Left ventricle myocardium inferior (tissue), 1 donor: Measurements from ENCODE around the gene HDDC3. TPM values are rescaled to one million over a fixed set of nuclear protein-coding genes. Genes with fewer than 3 reads are reported as not detected.
"Not testable (repeated sequence)": the region's sequence is repeated elsewhere in the genome, so short reads cannot be mapped to it uniquely, and the experiment has no call there.

Experiments used
- DNase-seq: peaks from one replicate; pipeline ENCODE4 v3.0.0-alpha.2; 2020
- H3K27ac ChIP-seq: fragments of 200-600 bp; replicated peaks from 2 replicates; pipeline ENCODE4 v1.8.0; 2021
- H3K27me3 ChIP-seq: fragments of 200-600 bp; 2 replicates; pipeline ENCODE4 v1.8.0; 2021; ENCODE audit warnings: low read depth
- H3K36me3 ChIP-seq: fragments of 200-600 bp; 2 replicates; pipeline ENCODE4 v1.8.0; 2021
- H3K4me1 ChIP-seq: fragments of 200-600 bp; 2 replicates; pipeline ENCODE4 v1.8.0; 2021
- H3K4me3 ChIP-seq: fragments of 200-600 bp; 2 replicates; pipeline ENCODE4 v1.8.0; 2021; ENCODE audit warnings: mild to moderate bottlenecking, moderate library complexity
- H3K9me3 ChIP-seq: fragments of 200-600 bp; replicated peaks from 2 replicates; pipeline ENCODE4 v1.8.0; 2021
- CTCF ChIP-seq: fragments of 200-600 bp; IDR thresholded peaks from 2 replicates; pipeline ENCODE4 v1.8.0; 2021; ENCODE audit warnings: antibody characterized with exemption, mild to moderate bottlenecking, borderline replicate concordance
- intact Hi-C: fragments of 100-400 bp; cut with micrococcal nuclease; formaldehyde crosslinking; loops from one replicate; pipeline ENCODE4 v1.11.0; 2022
- total RNA-seq: library from RNA; stranded (reverse); fragmentation: NEBNext Ultra II Directional; extraction: Animal tissue kit (Norgen Biotek cat#: 25700); gene quantifications from one replicate; pipeline ENCODE4 v1.2.1, GENCODE V29; 2021
- donor health status: DM: no; HTN: yes; CAD: no; lungs with severe emphysema.

HDDC3 gene
- total RNA-seq, 1 donor from 2014 or later, result 12.7 TPM

DNA sequence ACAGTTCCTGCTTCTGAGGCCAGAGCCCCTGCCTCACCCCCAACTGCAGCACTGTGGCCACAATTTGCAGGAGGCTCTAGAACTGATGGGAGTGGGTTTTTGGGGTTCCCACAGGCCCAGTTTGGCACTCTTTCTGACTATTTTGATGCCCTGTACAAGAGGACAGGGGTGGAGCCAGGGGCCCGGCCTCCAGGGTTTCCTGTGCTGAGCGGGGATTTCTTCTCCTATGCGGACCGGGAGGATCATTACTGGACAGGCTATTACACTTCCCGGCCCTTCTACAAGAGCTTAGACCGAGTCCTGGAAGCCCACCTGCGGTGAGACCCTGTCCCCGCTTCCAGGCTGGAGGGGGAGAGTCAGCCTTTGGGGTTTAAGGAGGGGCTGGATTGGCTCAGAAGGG lies 22.4 kb downstream of the HDDC3 start:
- peak overlapping the region; percentile 86 for H3K27ac ChIP-seq
- peaks cover 94% of the 10 kb centered on the region for H3K36me3 ChIP-seq
- no peak for DNase-seq
- H3K4me1 ChIP-seq, result peaks cover 58% of the 10 kb centered on the region
- H3K27me3 ChIP-seq, result no peaks in the 10 kb centered on the region
- H3K4me3 ChIP-seq, result no peak overlapping the region
- intact Hi-C loops, result no loop called here
- no peaks in the 10 kb centered on the region for H3K9me3 ChIP-seq
- TF ChIP-seq CTCF, result no peak

DNA sequence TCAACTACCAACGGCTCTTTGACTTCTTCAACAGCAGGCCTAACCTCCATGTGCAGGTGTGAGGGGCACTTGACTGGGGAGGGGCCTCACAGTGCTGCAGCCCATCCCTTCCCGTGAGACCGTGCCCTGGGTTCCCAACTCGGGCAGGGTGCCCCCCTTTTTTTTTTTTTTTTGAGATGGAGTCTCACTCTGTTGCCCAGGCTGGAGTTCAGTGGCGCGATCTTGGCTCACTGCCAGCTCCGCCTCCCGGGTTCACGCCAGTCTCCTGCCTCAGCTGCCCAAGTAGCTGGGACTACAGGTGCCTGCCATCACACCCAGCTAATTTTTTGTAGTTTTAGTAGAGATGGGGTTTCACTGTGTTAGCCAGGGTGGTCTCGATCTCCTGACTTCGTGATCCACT lies 22.9 kb downstream of the HDDC3 start:
- peak overlapping the region; percentile 86 for H3K27ac ChIP-seq
- DNase-seq, result not testable (repeated sequence)

DNA sequence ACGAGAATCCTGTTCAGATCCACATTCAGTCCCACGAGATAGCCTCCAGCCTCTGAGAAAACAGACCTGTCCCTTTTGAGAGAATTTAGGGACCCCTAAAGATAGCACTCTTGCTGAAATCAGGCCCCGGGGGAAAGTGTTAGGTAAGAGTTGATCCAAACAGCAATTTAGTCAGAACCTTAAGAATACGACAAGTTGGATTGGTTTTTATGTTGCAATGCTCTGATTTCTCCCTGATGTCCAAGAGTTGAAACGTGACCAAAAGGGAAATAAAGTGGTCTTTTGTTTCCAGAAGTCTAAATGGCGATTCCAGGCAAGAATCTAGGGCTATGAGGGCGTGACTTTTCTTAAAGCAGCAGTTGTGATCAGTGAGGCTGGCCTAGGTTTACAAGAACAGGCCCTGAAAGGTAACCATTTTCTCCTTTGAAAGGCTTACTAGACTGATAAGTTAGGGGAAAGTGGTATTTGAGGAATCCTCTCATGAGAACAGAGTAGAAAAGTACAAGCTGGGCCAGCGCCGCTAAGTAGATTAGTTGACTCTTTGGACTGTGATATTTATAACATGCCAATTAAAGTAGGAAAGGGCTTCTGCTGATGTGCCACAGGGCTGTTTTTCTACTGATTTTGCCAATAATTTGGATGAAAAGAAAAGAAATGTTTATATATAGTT lies 24.4 kb downstream of the HDDC3 start:
- H3K9me3 ChIP-seq, result no peaks in the 10 kb centered on the region
- H3K27me3 ChIP-seq, result no peaks in the 10 kb centered on the region
- peaks cover 72% of the 10 kb centered on the region for H3K4me1 ChIP-seq
- intact Hi-C loops, result no loop called here
- no peak for TF ChIP-seq CTCF
- DNase-seq, result no peak
- H3K4me3 ChIP-seq, result peak overlapping the region; percentile 1
- H3K27ac ChIP-seq, result peak overlapping the region; percentile 86
- peaks cover 79% of the 10 kb centered on the region for H3K36me3 ChIP-seq

More for the DNA sequence above, 22.9 kb downstream of the HDDC3 start:
- intact Hi-C loops, H3K4me3 ChIP-seq, H3K9me3 ChIP-seq, H3K27me3 ChIP-seq: not testable (repeated sequence)
- Histone ChIP-seq H3K36me3 (peaks cover 93% of the 10 kb centered on the region), H3K4me1 (peaks cover 58% of the 10 kb centered on the region)

DNA sequence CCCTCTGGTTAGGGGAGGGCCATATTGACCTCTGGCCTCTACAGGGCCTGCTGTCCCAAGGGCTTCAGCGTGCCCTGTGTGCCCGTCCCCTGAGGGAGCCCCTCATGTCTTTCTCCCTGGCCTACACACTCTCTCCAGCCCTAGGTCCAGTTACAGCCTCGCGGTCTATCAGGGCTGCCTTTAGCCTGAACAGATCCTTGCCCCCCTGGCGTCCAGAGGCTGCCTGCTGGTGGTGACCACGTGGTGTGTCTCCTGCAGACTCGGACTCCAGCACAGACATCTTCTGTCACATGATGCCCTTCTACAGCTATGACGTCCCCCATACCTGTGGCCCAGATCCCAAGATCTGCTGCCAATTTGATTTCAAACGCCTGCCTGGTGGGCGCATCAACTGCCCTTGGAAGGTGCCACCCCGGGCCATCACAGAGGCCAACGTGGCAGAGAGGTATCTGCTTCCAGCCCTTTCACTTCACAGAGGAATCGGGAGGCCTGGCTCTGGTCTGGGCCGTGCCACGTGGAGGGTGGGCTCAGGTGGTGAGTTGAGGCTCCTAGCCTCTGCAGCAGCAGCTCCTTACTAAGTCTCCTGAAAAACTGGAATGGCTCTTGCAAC lies 25.2 kb downstream of the HDDC3 start:
- H3K4me1 ChIP-seq, result peaks cover 76% of the 10 kb centered on the region
- H3K9me3 ChIP-seq, result no peaks in the 10 kb centered on the region
- H3K27ac ChIP-seq, result peak overlapping the region; percentile 86
- intact Hi-C loops, result no loop called here
- no peak for TF ChIP-seq CTCF
- H3K36me3 ChIP-seq, result peaks cover 70% of the 10 kb centered on the region
- no peak overlapping the region for H3K4me3 ChIP-seq
- DNase-seq, result no peak
- no peaks in the 10 kb centered on the region for H3K27me3 ChIP-seq

GRCh38 chr15:90906181-90906849 lies 26.0 kb downstream of the HDDC3 start:
- Histone ChIP-seq H3K27ac (peak overlapping the region; percentile 86), H3K9me3 (no peaks in the 10 kb centered on the region), H3K4me3 (no peak overlapping the region), H3K36me3 (peaks cover 62% of the 10 kb centered on the region), H3K27me3 (no peaks in the 10 kb centered on the region), H3K4me1 (peaks cover 85% of the 10 kb centered on the region)
- intact Hi-C loops, result no loop called here
- DNase-seq, result no peak
- no peak for TF ChIP-seq CTCF
